Lower leg skin (tissue), 3 donors: ENCODE data around the gene PILRA.

Experiments
- POLR2A ChIP-seq, 2 donors: fragments of 450-650 bp; IDR thresholded peaks; one replicate each; pipeline ENCODE4 v1.6.1; 2016 to 2017; ENCODE audit warnings: antibody characterized with exemption in 2 of 2, mild to moderate bottlenecking in 1 of 2, moderate library complexity in 1 of 2
- TF ChIP-seq, protein P1 (sequence below), 3 donors: fragments of 450-650 bp; IDR thresholded peaks; one replicate each; pipeline ENCODE4 v1.5.1; 2016; ENCODE audit warnings: antibody characterized with exemption in 3 of 3, mild to moderate bottlenecking in 3 of 3, moderate library complexity in 2 of 3

DNA sequence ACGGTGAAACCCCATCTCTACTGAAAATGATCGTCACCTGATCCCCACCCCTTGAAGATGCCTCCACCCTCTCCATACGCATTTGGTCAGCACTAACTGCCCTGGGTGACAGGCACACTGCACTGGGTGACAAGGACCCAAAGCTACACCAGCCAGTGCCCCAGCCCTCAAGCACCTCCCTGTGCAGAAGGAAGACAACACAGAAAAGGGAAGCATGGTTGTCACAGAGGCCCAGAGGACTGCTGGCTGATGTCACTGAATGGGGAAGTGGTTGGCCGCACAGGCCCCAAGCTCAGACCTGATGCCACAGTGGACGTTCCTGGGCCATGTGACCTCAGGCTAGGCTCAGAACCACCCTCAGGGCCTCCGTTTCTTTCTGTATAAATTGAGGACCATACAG is 4.2 kb upstream of the PILRA start:
- no peak for TF ChIP-seq POLR2A (IDR thresholded peaks at IDR 0.05)
- TF ChIP-seq, protein P1, sequence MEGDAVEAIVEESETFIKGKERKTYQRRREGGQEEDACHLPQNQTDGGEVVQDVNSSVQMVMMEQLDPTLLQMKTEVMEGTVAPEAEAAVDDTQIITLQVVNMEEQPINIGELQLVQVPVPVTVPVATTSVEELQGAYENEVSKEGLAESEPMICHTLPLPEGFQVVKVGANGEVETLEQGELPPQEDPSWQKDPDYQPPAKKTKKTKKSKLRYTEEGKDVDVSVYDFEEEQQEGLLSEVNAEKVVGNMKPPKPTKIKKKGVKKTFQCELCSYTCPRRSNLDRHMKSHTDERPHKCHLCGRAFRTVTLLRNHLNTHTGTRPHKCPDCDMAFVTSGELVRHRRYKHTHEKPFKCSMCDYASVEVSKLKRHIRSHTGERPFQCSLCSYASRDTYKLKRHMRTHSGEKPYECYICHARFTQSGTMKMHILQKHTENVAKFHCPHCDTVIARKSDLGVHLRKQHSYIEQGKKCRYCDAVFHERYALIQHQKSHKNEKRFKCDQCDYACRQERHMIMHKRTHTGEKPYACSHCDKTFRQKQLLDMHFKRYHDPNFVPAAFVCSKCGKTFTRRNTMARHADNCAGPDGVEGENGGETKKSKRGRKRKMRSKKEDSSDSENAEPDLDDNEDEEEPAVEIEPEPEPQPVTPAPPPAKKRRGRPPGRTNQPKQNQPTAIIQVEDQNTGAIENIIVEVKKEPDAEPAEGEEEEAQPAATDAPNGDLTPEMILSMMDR (IDR thresholded peaks at IDR 0.05), result no peak
